SKM-1 (cell line): ENCODE measurements around the gene PML.

Experiments
- DNase-seq: peaks from one replicate; lab custom pipeline; 2025; ENCODE audit not compliant: unreplicated experiment; lab: John Stamatoyannopoulos, UW

PML gene

DNA sequence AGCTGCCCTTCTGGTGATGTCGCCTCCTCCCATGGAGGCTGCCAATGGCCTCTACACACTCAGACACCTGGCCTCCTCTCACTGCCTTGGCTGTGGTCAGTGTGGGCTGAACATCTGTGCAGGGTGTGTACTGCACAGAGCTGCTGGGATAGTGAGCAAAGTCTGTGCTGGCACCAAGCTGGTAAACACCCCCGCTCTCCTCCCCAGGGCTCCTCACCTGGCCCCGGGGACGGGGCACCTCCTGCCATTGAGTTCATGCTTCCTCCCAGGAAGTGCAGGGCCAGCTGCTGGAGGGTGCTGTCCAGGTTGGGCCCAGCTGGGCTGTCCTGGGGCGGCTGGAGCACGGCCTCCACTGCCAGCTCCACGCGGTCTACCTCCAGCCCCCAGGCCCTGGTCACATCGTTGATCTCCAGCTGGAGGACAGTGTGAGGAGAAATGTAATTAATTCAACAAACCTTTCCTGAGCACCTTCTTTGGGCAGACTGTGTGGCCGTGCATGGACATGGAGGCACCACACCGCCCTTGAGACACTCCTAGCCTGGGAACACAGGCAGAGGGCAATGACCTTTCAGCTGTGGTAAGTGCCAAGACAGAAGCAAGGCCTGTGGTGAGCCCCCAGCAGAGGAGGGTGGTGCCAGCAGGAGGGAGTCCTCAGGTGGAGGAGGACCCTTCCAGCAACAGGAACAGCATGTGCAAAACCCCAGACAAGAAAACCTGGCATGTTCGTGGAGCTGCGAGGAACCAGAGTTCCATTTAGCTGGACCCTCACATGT, 9.2 kb upstream of the PML start:
- DNase-seq: no peak

DNA sequence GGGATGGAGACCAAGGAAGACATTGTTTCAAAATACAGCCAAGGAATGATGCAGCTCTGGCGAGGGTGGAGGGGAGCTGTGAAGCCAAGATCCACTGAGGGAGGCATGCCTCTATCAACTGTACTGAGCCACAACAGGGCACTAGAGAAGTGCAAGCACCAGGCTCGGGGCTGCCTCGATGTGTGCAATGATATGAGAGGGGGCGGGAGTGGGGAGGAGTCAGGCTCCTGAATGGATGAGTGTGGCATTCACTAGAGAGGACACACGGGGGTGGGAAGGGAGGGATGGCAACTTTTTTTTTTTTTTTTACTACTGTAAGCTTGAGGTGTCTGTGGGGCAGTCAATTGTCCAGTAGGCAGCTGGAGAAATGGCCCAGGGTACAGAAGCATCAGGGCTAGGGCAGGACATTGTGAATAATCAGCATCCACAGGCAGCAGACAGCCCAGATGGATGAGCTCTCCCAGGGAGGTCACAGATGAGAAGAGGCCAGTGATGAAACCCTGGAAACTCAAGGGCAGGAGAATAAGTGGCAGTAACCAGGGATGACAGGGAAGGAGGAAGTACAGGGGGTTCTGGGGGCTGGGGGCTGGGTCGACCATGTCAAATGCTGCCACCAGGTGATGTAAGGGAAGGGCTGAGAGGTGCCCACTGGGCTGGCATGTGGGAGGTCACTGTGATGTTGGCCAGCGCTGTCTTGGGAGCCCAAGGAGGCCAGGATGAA, 8.3 kb upstream of the PML start:
- no peak for DNase-seq

DNA sequence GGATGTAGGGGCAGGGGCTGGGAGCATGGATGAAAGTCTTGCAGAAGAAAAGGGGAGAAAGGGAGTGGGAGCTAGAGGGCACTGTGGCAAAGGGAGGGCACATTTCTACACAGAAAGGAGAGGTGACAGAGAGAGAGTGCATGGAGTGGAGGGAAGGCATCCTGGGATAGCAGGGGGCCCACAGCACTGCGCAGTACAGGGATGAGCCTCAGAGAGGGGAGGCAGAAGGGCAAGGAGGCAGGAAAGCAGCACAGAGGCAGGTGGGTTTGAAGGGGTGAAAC, 7.8 kb upstream of the PML start:
- no peak for DNase-seq

DNA sequence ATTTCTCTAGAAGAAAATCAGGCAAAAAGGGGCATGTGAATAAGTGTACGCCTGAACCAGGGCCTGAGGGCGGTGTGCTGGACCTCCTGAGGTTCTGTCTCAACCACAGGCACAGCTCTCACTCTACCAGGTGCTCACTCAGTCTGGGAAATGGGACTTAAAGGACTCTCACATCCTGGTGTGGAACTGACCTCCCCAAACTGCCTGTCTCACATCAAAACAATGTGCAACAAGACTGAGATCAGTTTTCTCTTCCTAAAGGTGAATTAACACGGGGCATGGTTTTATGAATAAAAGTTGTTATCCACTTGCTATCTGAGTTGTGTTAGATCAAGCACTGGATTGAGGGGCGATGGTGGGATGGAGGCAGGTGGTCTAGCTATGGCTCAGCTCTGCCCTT, 7.3 kb upstream of the PML start:
- no peak for DNase-seq

DNA sequence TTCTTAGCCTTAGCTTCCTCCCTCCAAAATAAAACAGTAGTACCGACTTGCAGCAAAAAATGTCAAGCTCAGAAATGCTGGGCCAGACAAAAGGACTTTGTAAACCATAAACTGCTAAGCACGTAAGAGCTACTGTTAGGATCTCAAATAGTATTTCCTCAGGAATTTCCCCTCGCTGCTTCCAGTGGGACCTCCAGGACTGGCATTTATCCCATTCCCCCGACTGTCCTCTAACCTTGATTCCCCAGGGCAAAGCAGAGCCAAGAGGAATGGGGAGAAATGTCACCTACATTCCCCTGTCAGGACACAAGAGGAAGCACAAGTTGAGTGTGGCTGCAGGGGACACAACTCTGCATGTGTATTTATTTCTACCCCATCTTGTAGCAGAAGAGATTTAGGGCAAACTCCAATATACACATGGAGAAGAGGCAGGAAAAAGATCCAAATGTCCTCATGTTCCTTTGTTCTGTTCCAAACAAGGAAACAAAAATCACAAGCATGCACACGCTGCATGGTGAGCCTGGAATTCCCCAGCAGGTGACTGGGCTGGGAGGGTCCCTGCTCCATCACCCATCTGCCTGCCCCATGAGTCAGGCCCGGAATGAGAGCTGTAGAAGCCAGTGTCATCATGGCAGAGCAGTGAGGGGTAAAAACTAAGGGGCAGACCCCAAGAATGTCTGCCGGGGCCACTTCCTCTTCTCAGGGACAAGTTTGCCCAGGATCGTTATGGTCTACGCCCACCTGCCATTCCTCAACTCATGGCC, 6.7 kb upstream of the PML start:
- DNase-seq: no peak

DNA sequence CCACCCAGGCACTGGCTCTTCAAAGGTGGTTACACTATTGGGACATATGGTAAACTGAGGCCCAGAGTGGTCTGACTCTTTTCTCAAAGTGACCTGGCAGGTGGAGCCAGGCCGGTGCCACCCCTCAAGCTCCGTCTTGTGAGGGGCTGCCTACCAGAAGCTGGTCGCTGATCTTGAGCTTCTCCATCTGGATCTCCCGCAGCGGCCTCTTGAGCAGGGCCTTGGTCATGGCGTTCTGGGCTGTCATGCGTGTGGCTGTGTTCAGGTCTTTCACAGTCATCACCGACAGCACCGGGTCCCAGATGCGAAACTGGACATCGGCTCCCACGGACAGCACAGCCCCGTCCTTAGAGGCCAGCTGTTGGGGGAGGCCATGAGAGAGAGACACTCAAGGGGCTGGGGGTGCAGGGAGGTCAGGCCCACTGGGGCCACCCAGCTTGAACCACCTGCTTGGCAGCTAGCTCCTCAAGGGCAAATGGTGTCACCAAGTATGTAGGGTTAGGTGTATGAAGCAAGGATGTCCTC, 6.0 kb upstream of the PML start:
- no peak for DNase-seq

DNA sequence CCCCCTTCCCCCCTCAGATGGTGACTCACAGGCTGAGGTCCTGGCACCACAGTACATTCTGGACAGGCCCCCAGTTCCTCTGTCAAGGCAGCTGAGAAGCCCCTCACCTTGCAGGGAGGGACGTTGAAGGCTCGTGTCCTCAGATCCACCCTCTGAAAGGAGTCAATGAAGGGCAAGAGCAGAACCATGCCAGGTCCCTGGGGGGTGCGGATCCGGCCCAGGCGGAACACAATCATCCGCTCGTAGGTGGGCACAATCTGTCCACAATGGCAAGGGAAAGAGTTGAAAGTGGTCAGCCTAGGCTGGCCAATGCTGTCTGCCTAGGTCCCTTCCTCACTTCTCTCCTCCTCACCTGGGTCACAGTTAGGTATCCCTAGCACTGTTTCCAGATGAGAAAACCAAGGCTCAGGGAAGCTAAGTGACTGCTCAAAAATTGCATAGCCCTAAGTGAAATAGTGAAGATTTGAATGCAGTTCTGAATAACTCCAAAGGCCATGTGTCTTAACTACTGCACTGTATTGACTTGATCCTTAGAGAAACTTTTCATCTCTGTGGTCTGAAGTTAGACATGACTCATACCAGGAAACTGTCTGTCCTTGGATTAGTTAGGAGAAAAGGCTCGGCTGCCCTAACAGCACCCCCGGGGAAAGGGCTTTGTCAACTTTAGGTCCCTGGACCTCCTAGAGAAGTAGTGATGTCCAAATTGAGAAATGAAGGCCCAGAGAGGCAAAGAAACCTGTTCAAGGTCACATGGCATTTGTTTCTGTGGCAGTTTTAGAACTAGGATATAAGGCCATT, 5.3 kb upstream of the PML start:
- DNase-seq: no peak

DNA sequence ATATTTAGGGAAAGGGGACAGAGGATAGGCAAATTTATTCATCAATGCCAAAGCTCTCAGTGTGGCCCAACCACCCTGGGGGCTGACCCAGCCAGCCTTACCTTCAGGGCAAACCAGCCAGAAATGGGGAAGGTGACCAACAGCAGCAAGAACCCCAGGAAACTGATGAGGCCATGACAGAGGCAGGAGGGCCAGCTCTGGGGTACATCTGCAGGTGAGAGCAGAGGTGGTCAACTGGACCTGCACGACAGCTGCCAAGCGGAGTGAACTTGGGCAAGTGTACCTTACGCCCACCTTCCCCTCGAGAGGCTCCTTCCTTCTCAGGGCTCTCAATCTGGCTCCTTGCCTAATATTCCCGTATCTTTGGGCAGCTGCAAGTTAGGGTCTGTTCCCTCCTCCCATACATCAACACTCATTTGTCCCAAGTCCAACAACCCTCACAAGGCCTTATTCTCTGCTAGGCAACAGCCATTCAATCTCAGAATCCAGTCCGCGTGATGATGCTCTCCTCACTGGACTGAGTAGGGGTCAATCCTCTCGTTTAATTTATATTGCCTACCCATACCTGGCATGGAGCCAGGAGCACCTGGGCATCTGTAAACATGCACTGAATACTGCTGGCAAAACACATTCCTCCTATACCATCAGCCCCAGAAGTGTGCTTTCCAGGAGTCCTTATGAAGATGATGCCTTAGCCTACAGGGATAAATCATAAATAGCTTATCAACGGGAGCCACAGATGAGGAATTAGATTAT, 4.1 kb upstream of the PML start:
- DNase-seq: no peak

DNA sequence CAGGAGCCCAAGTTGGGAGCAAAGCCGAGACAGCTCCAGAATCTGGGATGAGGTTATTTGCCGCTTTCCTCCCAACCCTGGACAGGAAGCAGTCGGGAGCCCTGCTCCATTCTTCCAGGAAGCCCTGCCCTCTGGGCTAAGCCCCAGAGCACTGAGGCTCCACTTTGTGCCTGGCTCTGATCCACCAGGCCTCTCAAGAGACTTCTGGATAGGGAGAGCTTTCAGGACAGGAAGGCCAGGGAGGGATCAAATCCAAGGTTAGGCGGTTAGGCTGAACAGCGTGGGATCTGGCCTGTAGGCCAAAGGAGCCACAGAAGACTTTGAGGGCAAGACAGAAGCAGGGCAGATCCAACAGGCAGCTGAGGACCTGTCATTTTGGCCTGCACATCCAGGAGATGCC, 3.3 kb upstream of the PML start:
- DNase-seq: no peak

DNA sequence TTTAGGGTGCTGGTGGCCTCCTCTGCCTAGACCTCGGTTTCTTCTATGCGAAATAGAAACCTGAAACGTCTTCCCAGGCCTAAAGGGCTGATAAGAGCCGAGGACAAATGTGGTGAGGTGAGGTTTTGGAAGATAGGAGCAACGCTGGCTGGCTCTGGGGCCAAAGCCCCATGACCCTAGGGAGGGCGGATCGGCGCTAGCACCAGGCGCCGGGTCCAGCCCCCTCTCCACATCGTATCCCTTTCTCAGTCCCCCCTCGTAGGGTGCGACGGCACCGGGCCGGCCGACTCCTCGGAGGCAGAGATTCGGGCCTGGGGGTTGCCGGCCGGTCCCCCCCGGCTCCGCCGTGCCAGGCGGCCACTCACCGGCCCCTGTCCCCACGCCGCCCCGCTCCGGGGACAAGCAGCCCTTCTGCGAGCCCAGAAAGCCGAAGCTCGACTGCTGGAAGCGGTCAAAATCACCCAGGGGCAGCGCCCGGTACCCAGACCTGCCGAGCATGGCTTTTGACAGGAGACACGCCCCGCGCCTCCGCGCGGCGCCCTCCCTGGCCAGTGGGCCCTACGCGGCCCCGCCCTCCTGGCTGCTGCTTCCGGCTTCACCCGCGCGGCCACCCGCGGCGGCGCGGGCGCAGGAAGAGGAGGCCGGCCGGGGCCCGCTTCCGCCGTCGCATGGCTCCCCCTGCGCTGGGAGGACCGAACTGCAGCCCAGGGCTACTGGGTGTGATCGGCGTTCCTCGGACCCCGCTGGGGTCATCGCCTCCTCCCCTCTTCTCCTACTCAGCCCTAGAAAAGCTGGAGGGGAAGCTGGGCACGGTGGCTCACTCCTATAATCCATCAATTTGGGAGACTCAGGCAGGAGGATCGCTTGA, 2.6 kb upstream of the PML start, which contains the start of gene STOML1:
Gene STOML1, minus strand, starts transcription at position 570 of the 868 bp plus-strand sequence. Its CDS starts 72 bp downstream, at position 498.
- DNase-seq: peak; percentile 48

DNA sequence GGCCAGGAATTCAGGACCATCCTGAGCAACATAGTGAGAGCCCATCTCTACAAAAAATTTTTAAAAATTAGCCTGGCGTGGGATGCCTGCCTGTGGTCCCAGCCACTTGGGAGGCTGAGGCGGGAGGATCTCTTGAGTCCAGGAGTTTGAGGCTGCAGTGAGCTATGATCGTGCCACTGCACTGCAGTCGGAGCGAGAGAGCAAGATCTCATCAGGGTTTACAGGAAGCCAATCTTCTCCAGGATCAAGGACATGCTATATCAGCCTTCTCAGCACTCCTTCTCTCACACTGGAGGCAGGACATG, 2.0 kb upstream of the PML start:
- DNase-seq: no peak

DNA sequence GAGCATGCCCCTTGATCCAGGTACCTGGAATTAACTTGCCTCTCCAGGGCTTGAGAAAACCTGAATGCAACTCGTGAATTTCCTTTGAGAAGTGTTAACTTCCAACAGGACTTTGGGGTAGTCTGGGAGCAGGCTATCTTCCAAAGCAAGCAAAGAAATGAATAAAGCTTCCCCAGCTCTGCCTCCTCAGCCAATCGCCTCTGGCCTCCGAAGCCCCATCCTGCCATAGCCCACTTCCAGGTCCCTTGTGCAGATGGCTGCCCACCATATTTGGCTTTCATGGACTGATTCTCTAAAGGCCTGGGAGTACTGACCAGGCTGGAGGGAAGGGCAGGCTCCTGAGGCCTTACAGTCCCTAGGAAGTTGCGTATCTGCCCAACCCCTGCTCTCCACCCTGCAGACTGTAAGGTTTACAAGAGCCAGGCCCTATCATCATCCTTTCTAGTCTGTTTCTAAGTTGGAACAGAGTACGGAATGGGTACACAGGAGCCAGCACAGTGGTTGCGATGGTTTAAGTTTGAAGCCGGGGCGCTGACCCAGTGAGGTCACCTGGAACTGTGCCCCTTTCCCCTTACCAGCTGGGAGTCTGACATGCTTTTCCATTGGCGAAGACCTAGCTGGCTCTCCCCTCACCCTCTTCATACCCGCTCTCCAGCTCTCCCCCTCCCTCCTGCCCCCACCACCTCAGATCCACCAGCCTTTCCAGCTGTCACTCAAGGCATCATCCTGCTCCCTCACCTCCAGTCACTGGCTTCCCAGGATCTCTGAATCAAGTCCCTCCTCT, 1.1 kb upstream of the PML start:
- DNase-seq: no peak

DNA sequence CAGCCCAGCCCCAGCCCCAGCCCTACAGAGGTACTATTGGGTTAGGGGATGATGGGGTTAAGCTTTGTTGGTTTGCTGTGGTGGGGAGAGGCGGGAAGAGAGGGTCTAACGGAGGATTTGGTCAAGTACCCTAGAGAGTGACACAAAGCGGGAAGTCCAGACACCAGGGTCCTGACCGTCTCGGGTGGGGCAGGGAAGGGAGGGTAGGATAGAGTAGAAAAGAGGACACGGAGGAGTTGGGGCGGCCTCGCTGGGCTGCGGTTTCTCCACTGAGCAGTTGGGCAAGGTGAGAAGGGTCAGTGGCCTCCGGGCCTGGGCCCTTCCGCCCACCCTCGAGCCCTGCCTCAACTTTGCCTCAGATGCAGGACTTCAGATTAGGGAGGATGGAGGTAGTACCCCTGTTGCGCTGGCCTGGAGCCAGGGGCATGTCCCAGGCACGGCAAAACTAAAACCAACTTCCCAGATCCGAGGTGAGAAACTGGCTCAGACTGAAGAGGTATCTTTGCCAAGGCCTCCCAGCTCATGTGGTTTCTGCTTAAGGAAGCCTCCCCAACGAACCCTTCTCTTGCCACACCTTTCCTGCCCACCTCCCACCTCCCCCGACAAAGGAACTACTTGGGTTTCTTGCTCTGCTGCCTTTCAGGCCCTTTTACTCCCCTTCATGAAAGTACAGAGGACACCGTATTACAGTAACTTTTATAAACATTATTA, 551 bp downstream of the PML start:
- no peak for DNase-seq

DNA sequence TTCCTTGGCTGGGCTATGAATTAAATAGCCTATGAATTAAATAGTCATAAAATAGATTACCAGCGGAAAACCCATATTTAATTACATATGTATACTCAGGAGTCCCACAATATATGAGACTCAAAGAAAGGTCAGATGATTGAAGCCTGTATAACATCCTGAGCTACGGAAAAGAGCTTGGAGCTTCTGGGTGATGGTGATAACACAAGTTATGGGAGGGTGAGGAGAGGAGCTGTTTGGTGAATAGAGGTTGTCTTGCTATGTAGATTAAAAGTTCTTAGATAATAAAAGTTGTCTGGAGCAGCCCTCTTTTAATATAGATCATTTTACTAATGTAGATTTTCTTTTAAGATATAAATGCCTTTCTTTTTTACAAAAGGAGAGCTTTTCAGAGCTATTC, 1.8 kb downstream of the PML start:
- no peak for DNase-seq

DNA sequence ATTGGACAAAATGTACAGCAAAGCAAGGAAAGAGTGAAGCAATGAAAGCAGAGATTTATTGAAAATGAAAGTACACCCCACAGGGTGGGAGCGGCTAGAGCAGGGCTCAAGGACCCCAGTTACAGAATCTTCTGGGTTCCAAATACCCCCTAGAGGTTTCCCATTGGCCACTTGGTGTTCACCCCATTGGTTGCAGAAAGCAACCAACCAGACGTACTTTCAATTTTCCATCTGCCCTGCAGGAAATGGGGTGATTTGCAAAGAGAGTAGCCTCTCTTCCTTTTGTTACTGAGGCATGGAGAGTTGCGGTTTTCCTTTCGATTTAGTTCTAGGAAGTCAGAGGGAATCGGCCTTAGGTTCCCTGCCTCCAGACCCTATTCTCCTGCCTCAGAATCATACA, 2.4 kb downstream of the PML start:
- peak; percentile 8 for DNase-seq

DNA sequence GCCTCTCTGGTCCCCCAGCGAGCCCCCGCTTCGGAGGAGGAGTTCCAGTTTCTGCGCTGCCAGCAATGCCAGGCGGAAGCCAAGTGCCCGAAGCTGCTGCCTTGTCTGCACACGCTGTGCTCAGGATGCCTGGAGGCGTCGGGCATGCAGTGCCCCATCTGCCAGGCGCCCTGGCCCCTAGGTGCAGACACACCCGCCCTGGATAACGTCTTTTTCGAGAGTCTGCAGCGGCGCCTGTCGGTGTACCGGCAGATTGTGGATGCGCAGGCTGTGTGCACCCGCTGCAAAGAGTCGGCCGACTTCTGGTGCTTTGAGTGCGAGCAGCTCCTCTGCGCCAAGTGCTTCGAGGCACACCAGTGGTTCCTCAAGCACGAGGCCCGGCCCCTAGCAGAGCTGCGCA, 3.5 kb downstream of the PML start:
- DNase-seq: no peak

DNA sequence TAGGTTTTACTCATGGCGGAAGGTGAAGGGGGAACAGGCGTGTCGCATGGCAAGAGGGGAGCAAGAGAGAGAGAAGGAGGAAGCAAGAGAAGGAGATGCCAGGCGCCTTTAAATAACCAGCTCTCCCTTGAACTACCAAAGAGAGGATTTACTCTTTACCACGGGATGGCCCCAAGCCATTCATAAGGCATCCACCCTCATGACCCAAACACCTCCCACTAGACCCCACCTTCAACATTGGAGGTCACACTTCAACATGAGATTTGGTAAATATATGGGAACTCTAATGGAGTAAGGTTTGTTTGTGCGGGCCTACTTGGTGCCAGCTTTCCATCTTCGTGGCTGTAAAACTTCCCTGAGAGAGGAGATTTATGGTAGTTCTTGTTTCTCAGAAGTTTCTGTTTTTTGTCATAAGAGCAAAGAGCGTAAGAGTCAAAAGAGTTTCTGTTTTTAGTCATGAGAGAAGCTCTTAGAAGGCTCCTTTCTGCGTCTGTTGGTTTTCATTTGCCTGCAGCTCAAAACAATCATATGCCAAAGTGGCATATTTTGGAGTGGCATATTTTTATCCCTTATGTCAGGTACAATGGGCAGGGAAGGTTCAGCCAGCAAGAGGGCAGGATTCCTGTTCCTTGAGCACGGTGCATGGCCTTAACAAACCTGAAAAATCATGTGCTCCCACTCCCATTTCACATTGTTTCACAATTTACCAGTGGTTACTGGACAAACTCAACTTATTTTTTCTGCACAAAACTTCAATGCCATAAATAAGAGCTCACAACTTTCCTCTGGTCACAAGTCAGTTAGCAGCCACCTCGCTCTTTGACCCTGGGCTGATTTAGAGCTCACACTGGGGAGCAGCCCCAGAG, 12.5 kb downstream of the PML start:
- DNase-seq: no peak
